Coronary artery (tissue), 2 donors: ENCODE measurements around the gene PSD2.

Experiments used
- DNase-seq: peaks from one replicate; pipeline ENCODE4 v3.0.0-alpha.2; 2017; ENCODE audit warnings: low spot score
- H3K27ac ChIP-seq, 2 donors: fragments of 200-600 bp; sonication (generic); one replicate each; pipeline ENCODE4 v1.5.1; 2016 to 2019
- H3K4me3 ChIP-seq: fragments of 200-600 bp; sonication (generic); 2 replicates; pipeline ENCODE4 v1.5.1; 2016; ENCODE audit warnings: mild to moderate bottlenecking, moderate library complexity
- CTCF ChIP-seq: fragments of 200-600 bp; sonication (generic); IDR thresholded peaks from one replicate; pipeline ENCODE4 v1.5.1; 2019; ENCODE audit warnings: antibody characterized with exemption

The PSD2 gene

GRCh38 chr5:139829471-139829870, 33.9 kb downstream of the PSD2 start:
- Histone ChIP-seq H3K4me3 (no peak overlapping the region), H3K27ac (no peak overlapping the region)
- no peak for TF ChIP-seq CTCF
- no peak for DNase-seq

- Histone ChIP-seq H3K27ac (no peak overlapping the region), H3K4me3 (no peak overlapping the region)
- TF ChIP-seq CTCF = no peak
- no peak for DNase-seq
Measured at GRCh38 chr5:139831624-139832023, 36.0 kb downstream of the PSD2 start.

GRCh38 chr5:139833525-139833924, 37.9 kb downstream of the PSD2 start:
- no peak for TF ChIP-seq CTCF
- DNase-seq = no peak
- no peak overlapping the region for H3K27ac ChIP-seq
- no peak overlapping the region for H3K4me3 ChIP-seq

- Histone ChIP-seq H3K4me3 (no peak overlapping the region), H3K27ac (no peak overlapping the region)
- DNase-seq = no peak
- no peak for TF ChIP-seq CTCF
Measured at GRCh38 chr5:139835656-139836055, 40.0 kb downstream of the PSD2 start.

GRCh38 chr5:139836469-139837208, 41.0 kb downstream of the PSD2 start:
- no peak for TF ChIP-seq CTCF
- Histone ChIP-seq H3K27ac (no peak overlapping the region), H3K4me3 (no peak overlapping the region)
- DNase-seq = no peak

- Histone ChIP-seq H3K27ac (no peak overlapping the region), H3K4me3 (no peak overlapping the region)
- DNase-seq = no peak
- TF ChIP-seq CTCF = no peak
Measured at GRCh38 chr5:139837711-139838380, 42.2 kb downstream of the PSD2 start.
